Measurements from ENCODE around the gene UPF2.

UPF2 gene

GRCh38 chr10:12062754-12063482 lies 20.3 kb upstream of the UPF2 start:
- no peaks in the 10 kb centered on the region for H3K4me1 Mint-ChIP-seq (ENCODE audit: low read depth)
- H3K4me3 Mint-ChIP-seq = no peak overlapping the region
- intact Hi-C loops (cut with micrococcal nuclease) = no loop called here
- H3K9me3 Mint-ChIP-seq = no peaks in the 10 kb centered on the region
- H3K27ac Mint-ChIP-seq = no peak overlapping the region
- no peaks in the 10 kb centered on the region for H3K27me3 Mint-ChIP-seq
- H3K36me3 Mint-ChIP-seq (ENCODE audit: low read depth) = no peaks in the 10 kb centered on the region

GRCh38 chr10:12061124-12061523 lies 18.5 kb upstream of the UPF2 start:
- no peaks in the 10 kb centered on the region for H3K36me3 Mint-ChIP-seq (ENCODE audit: low read depth)
- H3K4me1 Mint-ChIP-seq (ENCODE audit: low read depth) = peaks cover 5% of the 10 kb centered on the region
- intact Hi-C loops (cut with micrococcal nuclease) = no loop called here
- no peaks in the 10 kb centered on the region for H3K9me3 Mint-ChIP-seq
- no peaks in the 10 kb centered on the region for H3K27me3 Mint-ChIP-seq
- H3K27ac Mint-ChIP-seq = no peak overlapping the region
- H3K4me3 Mint-ChIP-seq = no peak overlapping the region

- Mint-ChIP-seq H3K4me3 (no peak overlapping the region), H3K4me1 (ENCODE audit: low read depth) (peaks cover 24% of the 10 kb centered on the region), H3K36me3 (ENCODE audit: low read depth) (no peaks in the 10 kb centered on the region), H3K27ac (peak overlapping the region; percentile 7), H3K27me3 (no peaks in the 10 kb centered on the region), H3K9me3 (no peaks in the 10 kb centered on the region)
- intact Hi-C loops (cut with micrococcal nuclease) = no loop called here
Measured at GRCh38 chr10:12056748-12057147, 14.1 kb upstream of the UPF2 start.

DNA sequence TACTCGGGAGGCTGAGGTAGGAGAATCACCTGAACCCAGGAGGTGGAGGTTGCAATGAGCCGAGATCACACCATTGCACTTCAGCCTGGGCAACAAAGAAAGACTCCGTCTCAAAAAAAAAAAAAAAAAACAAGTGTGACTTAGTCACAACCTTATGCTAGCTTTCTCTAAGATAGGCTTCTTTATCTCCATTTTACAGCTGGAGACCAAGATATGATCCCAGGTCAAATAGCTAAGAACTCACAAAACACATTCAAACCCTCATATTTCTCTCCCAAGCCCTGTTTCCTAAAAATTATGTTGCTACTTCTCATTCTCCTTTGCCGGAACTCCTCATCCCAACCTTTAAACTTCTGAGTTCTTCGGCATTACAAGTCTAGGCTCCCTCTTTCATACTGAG lies 13.1 kb upstream of the UPF2 start:
- Mint-ChIP-seq H3K36me3 (ENCODE audit: low read depth) (no peaks in the 10 kb centered on the region), H3K27ac (peak overlapping the region; percentile 7), H3K4me3 (no peak overlapping the region), H3K9me3 (no peaks in the 10 kb centered on the region), H3K4me1 (ENCODE audit: low read depth) (peaks cover 34% of the 10 kb centered on the region), H3K27me3 (no peaks in the 10 kb centered on the region)
- intact Hi-C loops (cut with micrococcal nuclease) = no loop called here

DNA sequence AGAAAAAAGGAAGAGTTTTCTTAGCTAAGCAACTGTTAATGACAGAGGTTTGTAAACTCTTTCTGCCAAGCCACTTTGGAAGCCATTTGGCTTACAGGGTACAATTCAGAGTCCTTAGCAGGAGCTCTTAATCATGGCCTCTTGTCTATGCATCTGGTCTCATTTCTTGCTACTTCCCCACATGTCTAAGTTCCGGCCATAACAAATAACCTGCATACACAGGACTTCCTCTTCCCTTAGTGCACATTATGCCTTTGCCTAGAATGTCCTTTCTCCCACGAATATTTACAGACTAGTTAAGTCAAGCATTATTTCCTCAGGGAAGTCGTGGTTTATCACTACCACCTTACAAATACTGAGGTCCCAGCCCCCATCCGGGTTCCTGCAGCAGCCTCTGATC lies 8.6 kb upstream of the UPF2 start:
- Mint-ChIP-seq H3K27me3 (no peaks in the 10 kb centered on the region), H3K9me3 (no peaks in the 10 kb centered on the region), H3K4me1 (ENCODE audit: low read depth) (peaks cover 40% of the 10 kb centered on the region), H3K4me3 (no peak overlapping the region), H3K36me3 (ENCODE audit: low read depth) (no peaks in the 10 kb centered on the region), H3K27ac (peak overlapping the region; percentile 79)
- intact Hi-C loops (cut with micrococcal nuclease) = no loop called here

DNA sequence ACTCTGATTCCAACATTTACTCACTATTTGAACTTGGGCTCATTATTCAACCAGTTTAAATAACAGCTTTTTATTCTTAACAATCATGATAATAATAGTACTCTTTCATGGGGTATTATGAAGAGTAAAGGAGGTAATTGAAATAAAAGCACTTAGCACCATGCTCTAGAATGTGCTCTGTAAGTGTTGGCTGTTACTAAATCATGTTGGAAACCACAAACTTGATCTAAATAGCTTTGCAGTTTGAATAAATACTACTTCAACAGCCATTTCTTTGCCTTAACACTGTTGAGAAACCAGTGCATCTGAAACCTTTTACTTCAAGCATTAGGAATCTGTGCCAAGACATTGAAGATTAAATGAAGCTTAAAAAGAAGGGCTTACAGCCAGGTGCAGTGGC lies 7.9 kb upstream of the UPF2 start:
- Mint-ChIP-seq H3K27ac (peak overlapping the region; percentile 79), H3K9me3 (no peaks in the 10 kb centered on the region), H3K4me1 (ENCODE audit: low read depth) (peaks cover 40% of the 10 kb centered on the region), H3K4me3 (no peak overlapping the region), H3K36me3 (ENCODE audit: low read depth) (no peaks in the 10 kb centered on the region), H3K27me3 (no peaks in the 10 kb centered on the region)
- intact Hi-C loops (cut with micrococcal nuclease) = no loop called here

DNA sequence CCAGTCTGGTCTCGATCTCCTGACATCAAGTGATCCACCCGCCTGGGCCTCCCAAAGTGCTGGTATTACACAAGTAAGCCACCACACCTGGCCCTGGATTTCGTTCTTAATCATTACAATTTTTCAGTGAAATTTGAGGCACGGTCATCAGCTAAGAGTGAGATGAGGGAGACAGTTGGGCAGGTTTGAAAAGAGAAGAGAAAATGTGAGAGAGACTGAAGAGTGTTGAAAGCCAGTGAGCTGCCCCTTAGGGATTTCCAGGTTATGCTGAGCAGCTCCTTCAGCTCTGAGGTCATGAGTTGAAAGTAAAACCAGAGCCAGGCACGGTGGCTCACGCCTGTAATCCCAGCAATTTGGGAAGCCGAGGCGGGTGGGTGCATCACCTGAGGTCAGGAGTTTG lies 5.9 kb upstream of the UPF2 start:
- intact Hi-C loops (cut with micrococcal nuclease) = no loop called here
- no peaks in the 10 kb centered on the region for H3K9me3 Mint-ChIP-seq
- peaks cover 32% of the 10 kb centered on the region for H3K4me1 Mint-ChIP-seq (ENCODE audit: low read depth)
- no peaks in the 10 kb centered on the region for H3K27me3 Mint-ChIP-seq
- no peaks in the 10 kb centered on the region for H3K36me3 Mint-ChIP-seq (ENCODE audit: low read depth)
- no peak overlapping the region for H3K4me3 Mint-ChIP-seq
- no peak overlapping the region for H3K27ac Mint-ChIP-seq

DNA sequence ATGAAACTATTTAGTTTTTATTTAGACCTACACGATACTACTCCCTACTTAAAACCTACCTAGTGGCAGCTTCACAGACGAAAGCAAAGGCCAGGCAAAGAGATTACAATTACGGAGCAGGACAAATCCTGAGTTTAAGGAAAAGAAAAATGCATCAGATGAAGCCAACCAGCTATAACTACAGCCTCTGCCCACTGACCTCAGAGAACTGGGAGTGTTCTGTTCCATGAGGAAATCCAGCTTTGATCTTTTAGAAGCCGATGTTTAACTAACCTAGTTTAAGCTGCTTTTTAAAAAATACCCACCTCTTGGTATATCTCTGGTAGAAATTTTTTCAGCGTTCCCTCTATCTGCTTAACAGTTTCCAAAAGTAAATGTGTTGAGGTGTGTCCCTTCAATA lies 3.0 kb upstream of the UPF2 start:
- peaks cover 18% of the 10 kb centered on the region for H3K36me3 Mint-ChIP-seq (ENCODE audit: low read depth)
- no peak overlapping the region for H3K27ac Mint-ChIP-seq
- intact Hi-C loops (cut with micrococcal nuclease) = no loop called here
- H3K27me3 Mint-ChIP-seq = no peaks in the 10 kb centered on the region
- no peak overlapping the region for H3K4me3 Mint-ChIP-seq
- no peaks in the 10 kb centered on the region for H3K9me3 Mint-ChIP-seq
- peaks cover 24% of the 10 kb centered on the region for H3K4me1 Mint-ChIP-seq (ENCODE audit: low read depth)

DNA sequence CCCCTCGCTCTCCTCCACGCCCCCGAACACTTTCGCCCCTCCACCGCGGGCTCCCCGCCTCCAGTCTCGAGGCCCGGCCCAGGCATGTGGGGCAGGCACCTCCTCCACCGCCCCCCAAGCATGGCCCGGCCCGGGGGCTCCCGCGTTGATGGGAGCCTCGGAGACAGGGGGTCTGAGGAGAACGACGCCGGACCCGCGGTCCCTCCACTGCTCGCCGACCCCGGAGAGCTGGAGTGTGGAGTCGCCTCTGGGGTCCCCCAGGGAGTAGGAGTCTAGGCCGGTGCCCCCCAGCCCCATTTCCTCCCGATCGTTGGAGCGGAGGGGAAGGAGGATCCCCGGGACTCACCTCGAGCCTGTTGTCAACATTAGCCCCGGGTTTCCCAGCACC lies 206 bp downstream of the UPF2 start:
- Mint-ChIP-seq H3K4me3 (peak overlapping the region; percentile 83), H3K27me3 (no peaks in the 10 kb centered on the region), H3K4me1 (ENCODE audit: low read depth) (peaks cover 29% of the 10 kb centered on the region), H3K9me3 (no peaks in the 10 kb centered on the region), H3K36me3 (ENCODE audit: low read depth) (peaks cover 28% of the 10 kb centered on the region), H3K27ac (peak overlapping the region; percentile 100)
- intact Hi-C loops (cut with micrococcal nuclease) = loop anchor here (5.0 kb wide), 1 partner anchor 40 kb away; no protein-coding TSS in a partner anchor

DNA sequence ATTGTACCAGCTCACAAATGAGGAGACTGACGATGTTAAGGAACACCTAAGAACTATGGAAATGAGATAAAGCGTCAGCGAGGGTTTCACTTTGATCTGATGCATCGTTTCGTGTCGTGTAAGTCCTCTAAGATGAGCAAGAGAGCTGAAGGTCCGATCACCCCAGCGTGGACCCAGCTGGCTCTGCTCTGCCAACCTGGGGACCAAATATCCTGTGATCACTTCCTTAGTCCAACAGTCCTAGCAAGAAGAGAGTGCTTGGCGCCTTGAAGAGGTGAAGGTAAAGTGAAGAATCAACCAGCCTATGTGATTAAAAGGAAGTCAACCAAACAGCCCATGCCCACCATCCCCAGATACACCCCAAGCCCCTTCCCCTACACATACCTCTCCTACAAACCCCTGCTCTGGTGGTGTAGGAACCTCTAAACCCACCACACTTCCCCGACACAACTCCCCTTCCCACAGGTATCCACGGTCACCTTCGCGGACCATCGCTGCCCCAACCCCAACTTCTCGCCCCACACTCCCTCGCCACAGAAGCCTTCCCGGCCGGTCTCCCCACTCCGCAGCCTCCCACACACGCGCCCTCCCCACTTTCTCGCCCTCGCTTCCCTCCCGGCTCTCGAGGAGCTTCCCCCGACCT lies 722 bp downstream of the UPF2 start:
- peak overlapping the region; percentile 100 for H3K27ac Mint-ChIP-seq

GRCh38 chr10:12036073-12036655 lies 6.4 kb downstream of the UPF2 start:
- Mint-ChIP-seq H3K27ac (no peak overlapping the region), H3K36me3 (ENCODE audit: low read depth) (peaks cover 50% of the 10 kb centered on the region), H3K4me3 (no peak overlapping the region), H3K4me1 (ENCODE audit: low read depth) (peaks cover 22% of the 10 kb centered on the region), H3K27me3 (no peaks in the 10 kb centered on the region), H3K9me3 (no peaks in the 10 kb centered on the region)
- intact Hi-C loops (cut with micrococcal nuclease) = no loop called here

More for the DNA sequence above, 722 bp downstream of the UPF2 start:
- Mint-ChIP-seq H3K4me3 (peak overlapping the region; percentile 83), H3K27me3 (no peaks in the 10 kb centered on the region), H3K9me3 (no peaks in the 10 kb centered on the region), H3K4me1 (ENCODE audit: low read depth) (peaks cover 29% of the 10 kb centered on the region), H3K36me3 (ENCODE audit: low read depth) (peaks cover 28% of the 10 kb centered on the region)
- intact Hi-C loops (cut with micrococcal nuclease) = loop anchor here (5.0 kb wide), 1 partner anchor 40 kb away; no protein-coding TSS in a partner anchor

- Mint-ChIP-seq H3K9me3 (no peaks in the 10 kb centered on the region), H3K36me3 (ENCODE audit: low read depth) (peaks cover 88% of the 10 kb centered on the region), H3K27me3 (no peaks in the 10 kb centered on the region), H3K4me3 (no peak overlapping the region), H3K4me1 (ENCODE audit: low read depth) (peaks cover 16% of the 10 kb centered on the region), H3K27ac (no peak overlapping the region)
- intact Hi-C loops (cut with micrococcal nuclease) = no loop called here
Measured at GRCh38 chr10:12031404-12031803, 11.2 kb downstream of the UPF2 start.

GRCh38 chr10:12027539-12027938 lies 15.1 kb downstream of the UPF2 start:
- Mint-ChIP-seq H3K27me3 (no peaks in the 10 kb centered on the region), H3K27ac (no peak overlapping the region), H3K36me3 (ENCODE audit: low read depth) (peaks cover 69% of the 10 kb centered on the region), H3K9me3 (no peaks in the 10 kb centered on the region), H3K4me1 (ENCODE audit: low read depth) (peaks cover 18% of the 10 kb centered on the region), H3K4me3 (no peak overlapping the region)
- intact Hi-C loops (cut with micrococcal nuclease) = loop anchor here (10.0 kb wide), 1 partner anchor 47 kb away; no protein-coding TSS in a partner anchor

DNA sequence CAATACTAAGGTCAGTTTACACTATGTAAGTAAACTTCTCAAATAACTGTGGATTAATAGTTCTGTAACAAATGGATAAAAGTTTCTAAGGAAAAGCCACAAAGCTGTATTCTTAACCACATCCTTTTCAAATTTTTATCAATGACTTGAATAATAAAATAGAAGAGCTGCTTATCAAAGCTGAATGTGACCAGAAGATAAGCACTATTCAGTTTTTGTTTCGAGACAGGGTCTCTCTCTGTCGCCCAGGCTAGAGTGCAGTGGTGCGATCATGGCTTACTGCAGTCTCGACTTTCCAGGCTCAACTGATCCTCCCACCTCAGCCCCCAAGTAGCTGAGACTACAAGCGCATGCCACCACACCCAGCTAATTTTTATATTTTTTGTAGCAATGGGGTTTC lies 17.0 kb downstream of the UPF2 start:
- H3K4me1 Mint-ChIP-seq (ENCODE audit: low read depth) = peaks cover 18% of the 10 kb centered on the region
- no peak overlapping the region for H3K4me3 Mint-ChIP-seq
- no peaks in the 10 kb centered on the region for H3K27me3 Mint-ChIP-seq
- intact Hi-C loops (cut with micrococcal nuclease) = loop anchor here (10.0 kb wide), 1 partner anchor 49 kb away; no protein-coding TSS in a partner anchor
- H3K36me3 Mint-ChIP-seq (ENCODE audit: low read depth) = peaks cover 62% of the 10 kb centered on the region
- no peaks in the 10 kb centered on the region for H3K9me3 Mint-ChIP-seq
- H3K27ac Mint-ChIP-seq = no peak overlapping the region
